ENCODE data around the gene AGAP3.

AGAP3 gene

GRCh38 chr7:151186640-151187408 lies 100.5 kb downstream of the AGAP3 start, which contains the start of gene ASB10:
Gene ASB10 (minus strand): TSS chr7:151187250. CDS start chr7:151187130, 120 bp downstream.
- no peak for DNase-seq (ENCODE audit: low read depth)

DNA sequence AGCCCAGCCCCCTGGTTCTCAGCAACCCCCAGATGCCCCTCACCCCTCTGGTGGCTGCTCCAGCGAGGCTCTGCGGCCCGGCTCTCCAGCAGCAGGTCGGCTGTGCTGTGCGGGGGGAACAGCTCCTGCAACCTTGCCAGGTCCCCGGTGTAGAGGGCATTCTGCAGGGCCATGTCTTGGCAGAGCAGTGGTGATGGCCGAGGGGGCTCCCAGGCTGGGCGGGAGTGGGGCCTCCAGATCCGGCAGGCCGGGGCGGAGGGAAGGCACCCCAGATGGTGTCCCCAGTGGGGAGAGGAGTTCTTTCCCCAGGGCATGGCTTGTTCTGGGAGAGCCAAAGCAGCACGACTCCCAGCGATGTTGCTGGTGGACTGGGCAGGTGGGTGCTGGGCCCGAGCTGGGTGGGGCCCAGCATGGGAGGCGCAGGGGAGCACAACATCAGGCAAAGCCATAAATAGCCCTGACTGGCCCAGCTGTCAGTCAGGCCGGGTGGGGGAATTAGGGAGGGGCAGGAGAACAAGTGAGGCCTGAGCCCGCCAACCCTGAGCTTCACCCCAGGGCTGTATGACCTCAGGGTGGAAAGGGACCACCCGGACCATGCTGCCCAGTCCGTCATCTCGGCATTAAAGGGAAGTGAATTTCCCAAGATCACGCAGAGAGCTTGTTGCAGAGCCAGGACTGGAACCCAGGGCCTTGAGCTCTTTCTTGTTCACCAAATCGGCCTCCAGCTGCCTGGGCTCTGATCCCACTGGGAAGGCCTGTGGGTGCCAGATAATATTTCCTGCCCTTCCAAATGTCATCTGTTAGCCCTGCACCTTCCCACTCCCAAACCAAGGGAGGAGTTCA lies 101.4 kb downstream of the AGAP3 start:
- DNase-seq (ENCODE audit: low read depth), result no peak

DNA sequence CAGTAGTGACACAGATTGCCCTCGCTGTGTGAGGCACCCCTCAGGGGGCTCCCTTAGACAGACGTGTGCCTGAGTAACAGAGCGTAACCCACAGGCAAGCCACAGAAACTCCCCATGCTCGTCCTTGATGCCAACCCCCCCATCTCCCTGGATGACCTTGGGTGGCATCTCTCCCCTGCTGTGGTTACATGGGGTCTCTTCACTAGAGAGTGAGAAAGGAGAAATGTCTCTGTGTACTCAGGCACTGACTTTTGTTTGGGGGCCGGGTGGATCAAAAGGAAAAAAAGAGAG lies 101.9 kb downstream of the AGAP3 start:
- no peak for DNase-seq (ENCODE audit: low read depth)

GRCh38 chr7:151189038-151189437 lies 102.8 kb downstream of the AGAP3 start:
- DNase-seq (ENCODE audit: low read depth), result no peak

- DNase-seq (ENCODE audit: low read depth), result no peak
These were observed 105.3 kb downstream of the AGAP3 start for GRCh38 chr7:151191544-151191943.

DNA sequence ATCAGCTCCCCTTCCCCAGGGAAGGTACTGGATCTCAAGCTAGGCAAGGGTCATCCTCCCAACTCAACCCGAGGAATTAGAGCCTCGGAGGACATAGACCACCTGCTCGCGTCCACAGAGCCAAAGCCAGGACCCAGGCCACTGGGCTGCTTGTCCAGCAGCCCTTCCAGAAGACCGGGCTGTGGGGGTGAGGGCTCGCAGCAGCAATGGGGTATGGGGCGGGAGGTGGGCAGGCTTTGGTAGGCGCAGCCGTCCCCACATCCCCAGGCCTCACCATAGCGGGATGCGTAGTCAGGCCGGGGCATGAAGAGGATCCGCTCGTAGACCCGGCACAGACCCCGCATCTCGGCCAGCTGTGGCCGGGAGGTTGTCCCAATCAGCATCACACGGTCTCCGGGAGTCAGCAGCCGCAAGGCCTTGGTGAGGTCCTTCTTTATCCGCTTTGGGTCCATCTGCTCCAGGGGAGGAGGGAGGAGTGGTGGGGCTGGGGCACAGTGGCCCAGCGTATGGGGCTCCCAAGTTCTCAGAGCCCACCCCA lies 105.8 kb downstream of the AGAP3 start:
- DNase-seq (ENCODE audit: low read depth), result no peak

DNA sequence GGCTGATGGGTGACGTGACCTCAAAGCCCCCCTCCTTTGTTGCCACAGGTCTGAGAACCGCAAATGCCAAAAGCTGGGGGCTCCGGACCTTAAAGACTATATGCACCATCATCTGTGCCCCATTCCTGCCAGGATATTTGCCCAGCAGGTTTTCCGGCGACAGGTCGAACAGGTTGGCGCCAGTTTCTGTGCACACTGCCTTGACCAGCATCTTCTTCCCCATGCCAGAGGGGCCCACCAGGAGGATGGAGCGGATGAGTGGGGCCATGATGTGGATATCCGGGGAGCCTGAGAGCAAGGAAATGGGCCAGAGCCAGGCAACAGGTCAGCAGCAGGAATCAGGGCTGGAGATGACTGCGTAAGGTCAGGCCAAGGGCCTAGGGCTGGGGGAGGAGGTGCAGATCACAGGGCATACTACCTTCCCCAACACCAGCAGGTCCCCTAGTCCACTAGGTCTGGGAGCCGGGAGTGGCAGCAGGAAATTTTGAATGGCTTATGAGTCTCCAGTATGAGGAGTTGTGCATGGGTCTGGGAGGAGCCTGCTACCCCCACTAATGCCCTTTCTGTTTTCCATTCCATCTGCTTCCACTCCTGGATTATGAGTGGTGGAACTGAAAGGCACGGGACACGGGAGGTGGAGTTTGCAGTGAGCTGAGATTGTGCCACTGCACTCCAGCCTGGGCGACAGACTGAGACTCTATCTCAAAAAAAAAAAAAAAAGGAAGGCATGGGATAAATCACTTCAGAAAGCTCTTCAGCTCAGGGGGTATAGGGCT lies 107.1 kb downstream of the AGAP3 start:
- DNase-seq (ENCODE audit: low read depth), result no peak

Data from GM04504 (cell line).